ENCODE results near the gene ITGA8.

- TF ChIP-seq CTCF (IDR thresholded peaks at IDR 0.05; ENCODE audit: low read length) (no peak), EZH2 (IDR thresholded peaks at IDR 0.05; ENCODE audit: borderline replicate concordance, low read length) (no peak)
These were observed 47.3 kb downstream of the ITGA8 start for GRCh38 chr10:15672469-15672868.

Data from OCI-LY1 (cell line).